Gastroesophageal sphincter (tissue), 4 donors: ENCODE measurements around the gene FAM131B. TPM values are rescaled to one million over a fixed set of nuclear protein-coding genes. Genes with fewer than 3 reads are reported as not detected.

Experiments
- ATAC-seq: fragments of 150-250 bp; one replicate; pipeline ENCODE4 v1.9.1; 2016; ENCODE audit warnings: mild to moderate bottlenecking, moderate library complexity
- H3K27ac ChIP-seq, 4 donors: fragments of 200-600 bp; sonication (generic) in 3 of 4; 1 replicate in 3 of 4; 2 replicates in 1 of 4; pipeline ENCODE4 v1.5.1; 2016 to 2019
- H3K27me3 ChIP-seq: fragments of 200-600 bp; sonication (generic); one replicate; pipeline ENCODE4 v1.5.1; 2019
- H3K36me3 ChIP-seq, 2 donors: fragments of 200-600 bp; sonication (generic); one replicate each; pipeline ENCODE4 v1.5.1; 2019; ENCODE audit warnings: control low read depth in 1 of 2
- H3K4me1 ChIP-seq, 3 donors: fragments of 200-600 bp; sonication (generic); 1 replicate in 2 of 3; 2 replicates in 1 of 3; pipeline ENCODE4 v1.5.1; 2016 to 2019; ENCODE audit warnings: control low read depth in 2 of 3
- H3K4me3 ChIP-seq, 2 donors: fragments of 200-600 bp; sonication (generic); one replicate each; pipeline ENCODE4 v1.5.1; 2019; ENCODE audit warnings: mild to moderate bottlenecking in 1 of 2, moderate library complexity in 1 of 2
- H3K9me3 ChIP-seq, 3 donors: fragments of 200-600 bp; sonication (generic); one replicate each; pipeline ENCODE4 v1.5.1; 2017 to 2019; ENCODE audit warnings: control low read depth in 2 of 3
- EP300 ChIP-seq: sonication (generic); formaldehyde crosslinking; IDR thresholded peaks from one replicate; pipeline ENCODE4 v1.6.1; 2017; ENCODE audit warnings: antibody characterized with exemption, mild to moderate bottlenecking
- POLR2A ChIP-seq, 2 donors: fragments of 450-650 bp; IDR thresholded peaks; one replicate each; pipeline ENCODE4 v1.6.1; 2017; ENCODE audit warnings: antibody characterized with exemption in 2 of 2, mild to moderate bottlenecking in 2 of 2, moderate library complexity in 1 of 2
- POLR2AphosphoS5 ChIP-seq: sonication (generic); formaldehyde crosslinking; IDR thresholded peaks from one replicate; pipeline ENCODE4 v1.6.1; 2017; ENCODE audit warnings: antibody characterized with exemption
- WGBS, 2 donors: methylation state at CpG; one replicate each; pipeline ENCODE4 v1.1.5; 2018; ENCODE audit warnings: low coverage in 1 of 2; 5-methylcytosine and 5-hydroxymethylcytosine counted together
- total RNA-seq, 4 donors: library from RNA; depleted of rRNA; stranded (reverse); fragments of >200 nt; gene quantifications; one replicate each; pipeline ENCODE4 v1.1.0, GENCODE V29; 2016
- TF ChIP-seq, protein P1 (sequence below), 4 experiments: fragments of 200-600 bp in 2 of 4; fragments of 450-650 bp in 2 of 4; sonication (generic) in 1 of 4; IDR thresholded peaks; one replicate each; pipeline ENCODE4 v1.5.1; 2017 to 2019; ENCODE audit warnings: antibody characterized with exemption in 4 of 4, mild to moderate bottlenecking in 2 of 4, moderate library complexity in 2 of 4

FAM131B gene
- total RNA-seq, 4 donors from 2014 or later: 0.31 to 2.4 (median 1.2) TPM

DNA sequence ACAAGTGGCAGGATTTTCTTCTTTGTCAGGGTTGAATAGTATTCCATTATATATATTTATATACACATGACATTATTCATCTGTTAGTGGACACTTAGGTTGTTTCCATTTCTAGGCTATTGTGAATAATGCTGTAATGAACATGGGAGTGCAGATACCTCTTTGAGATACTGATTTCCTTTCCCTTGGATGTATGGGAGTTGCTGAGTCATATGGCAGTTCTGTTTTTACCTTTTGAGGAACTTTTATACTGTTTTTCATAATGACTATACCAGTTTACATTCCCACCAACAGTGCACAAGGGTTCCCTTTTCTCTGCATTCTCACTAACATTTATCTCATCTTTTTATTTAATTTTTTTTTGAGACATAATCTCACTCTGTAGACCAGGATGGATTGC, 48.4 kb downstream of the FAM131B start:
- TF ChIP-seq POLR2AphosphoS5 (no peak), POLR2A (IDR thresholded peaks at IDR 0.05) (no peak), EP300 (no peak)
- TF ChIP-seq, protein P1, sequence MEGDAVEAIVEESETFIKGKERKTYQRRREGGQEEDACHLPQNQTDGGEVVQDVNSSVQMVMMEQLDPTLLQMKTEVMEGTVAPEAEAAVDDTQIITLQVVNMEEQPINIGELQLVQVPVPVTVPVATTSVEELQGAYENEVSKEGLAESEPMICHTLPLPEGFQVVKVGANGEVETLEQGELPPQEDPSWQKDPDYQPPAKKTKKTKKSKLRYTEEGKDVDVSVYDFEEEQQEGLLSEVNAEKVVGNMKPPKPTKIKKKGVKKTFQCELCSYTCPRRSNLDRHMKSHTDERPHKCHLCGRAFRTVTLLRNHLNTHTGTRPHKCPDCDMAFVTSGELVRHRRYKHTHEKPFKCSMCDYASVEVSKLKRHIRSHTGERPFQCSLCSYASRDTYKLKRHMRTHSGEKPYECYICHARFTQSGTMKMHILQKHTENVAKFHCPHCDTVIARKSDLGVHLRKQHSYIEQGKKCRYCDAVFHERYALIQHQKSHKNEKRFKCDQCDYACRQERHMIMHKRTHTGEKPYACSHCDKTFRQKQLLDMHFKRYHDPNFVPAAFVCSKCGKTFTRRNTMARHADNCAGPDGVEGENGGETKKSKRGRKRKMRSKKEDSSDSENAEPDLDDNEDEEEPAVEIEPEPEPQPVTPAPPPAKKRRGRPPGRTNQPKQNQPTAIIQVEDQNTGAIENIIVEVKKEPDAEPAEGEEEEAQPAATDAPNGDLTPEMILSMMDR (IDR thresholded peaks at IDR 0.05): no peak
- Histone ChIP-seq H3K27me3 (no peaks in the 10 kb centered on the region), H3K9me3 (no peaks in the 10 kb centered on the region), H3K27ac (no peak overlapping the region), H3K4me1 (no peaks in the 10 kb centered on the region), H3K4me3 (no peak overlapping the region), H3K36me3 (peaks cover 0 to 7% of the 10 kb centered on the region in 2 donors)
- no peak for ATAC-seq

DNA sequence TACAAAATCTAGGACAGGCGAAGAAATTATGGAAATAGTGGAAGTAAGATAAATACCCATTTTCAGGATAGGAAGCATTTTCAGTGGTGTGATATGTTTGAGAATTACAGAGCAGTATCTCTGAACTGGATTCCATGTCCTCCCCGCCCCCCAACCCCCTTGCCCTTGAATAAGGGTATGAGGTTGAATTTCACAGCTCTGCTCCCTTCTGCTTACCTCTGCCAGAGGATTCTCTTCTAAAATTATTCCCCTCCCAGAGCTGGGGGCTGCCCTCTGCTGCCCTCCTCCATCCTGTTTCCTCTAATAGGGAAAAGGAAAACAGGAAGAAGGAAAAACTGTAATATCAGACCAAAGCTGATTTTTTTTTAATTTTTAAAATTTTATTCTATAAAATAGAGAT, 53.9 kb downstream of the FAM131B start:
- TF ChIP-seq POLR2AphosphoS5: no peak
- TF ChIP-seq, protein P1 (IDR thresholded peaks at IDR 0.05): no peak
- no peak for TF ChIP-seq EP300
- TF ChIP-seq POLR2A (IDR thresholded peaks at IDR 0.05): no peak
- peaks cover 0 to 58% of the 10 kb centered on the region in 2 donors for H3K36me3 ChIP-seq
- H3K4me1 ChIP-seq: no peaks in the 10 kb centered on the region
- H3K27ac ChIP-seq: no peak overlapping the region
- no peaks in the 10 kb centered on the region for H3K27me3 ChIP-seq
- ATAC-seq: no peak
- H3K9me3 ChIP-seq: no peaks in the 10 kb centered on the region
- no peak overlapping the region for H3K4me3 ChIP-seq
- WGBS, 2 donors: 86 to 97% methylated on average over 1 to 2 of the region's 2 CpGs

DNA sequence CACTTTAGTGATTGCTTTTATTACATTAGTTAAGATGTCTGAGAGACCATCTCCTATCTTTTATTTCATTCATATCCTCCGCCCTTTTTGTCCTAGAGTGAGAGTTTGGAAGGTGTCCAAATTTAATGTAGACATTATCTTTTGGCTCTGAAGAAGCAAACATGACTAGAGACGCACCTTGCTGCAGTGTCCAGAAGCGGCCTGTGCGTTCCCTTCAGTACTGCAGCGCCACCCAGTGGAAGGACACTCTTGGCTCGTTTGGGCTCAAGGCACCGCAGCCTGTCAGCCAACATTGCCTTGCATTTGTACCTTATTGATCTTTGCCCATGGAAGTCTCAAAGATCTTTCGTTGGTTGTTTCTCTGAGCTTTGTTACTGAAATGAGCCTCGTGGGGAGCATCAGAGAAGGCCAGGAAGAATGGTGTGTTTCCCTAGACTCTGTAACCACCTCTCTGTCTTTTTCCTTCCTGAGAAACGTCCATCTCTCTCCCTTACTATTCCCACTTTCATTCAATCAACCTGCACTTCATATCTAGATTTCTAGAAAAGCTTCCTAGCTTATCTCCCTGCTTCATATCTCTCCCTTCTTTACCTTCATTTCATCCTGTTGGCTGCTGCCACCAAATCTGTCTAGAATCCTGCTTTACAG, 57.0 kb downstream of the FAM131B start:
- 55 to 75% methylated on average over 3 to 10 of the region's 10 CpGs for WGBS, 2 donors
- Histone ChIP-seq H3K27ac (no peak overlapping the region), H3K36me3 (peaks cover 0 to 89% of the 10 kb centered on the region in 2 donors), H3K9me3 (no peaks in the 10 kb centered on the region), H3K4me1 (peaks cover 0 to 7% (median 0%) of the 10 kb centered on the region in 3 donors), H3K4me3 (no peak overlapping the region), H3K27me3 (no peaks in the 10 kb centered on the region)
- TF ChIP-seq POLR2AphosphoS5 (no peak), EP300 (no peak), POLR2A (IDR thresholded peaks at IDR 0.05) (no peak)
- TF ChIP-seq, protein P1 (IDR thresholded peaks at IDR 0.05): peak; percentile 25 to 74 (median 54)
- no peak for ATAC-seq

DNA sequence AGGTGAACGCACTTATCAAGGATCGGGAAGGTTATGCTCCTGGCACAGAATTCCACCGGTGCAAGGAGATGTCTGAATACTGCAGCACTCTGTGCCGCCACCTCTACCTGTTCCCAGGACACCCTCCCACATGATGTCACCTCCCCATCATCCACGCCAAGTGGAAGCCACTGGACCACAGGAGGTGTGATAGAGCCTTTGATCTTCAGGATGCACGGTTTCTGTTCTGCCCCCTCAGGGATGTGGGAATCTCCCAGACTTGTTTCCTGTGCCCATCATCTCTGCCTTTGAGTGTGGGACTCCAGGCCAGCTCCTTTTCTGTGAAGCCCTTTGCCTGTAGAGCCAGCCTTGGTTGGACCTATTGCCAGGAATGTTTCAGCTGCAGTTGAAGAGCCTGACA, 57.6 kb downstream of the FAM131B start:
- H3K36me3 ChIP-seq: peaks cover 0 to 94% of the 10 kb centered on the region in 2 donors
- no peak overlapping the region for H3K27ac ChIP-seq
- 86% methylated on average over 4 of the region's 6 CpGs; no CpG with 5 or more reads in 1 of the 2 donors for WGBS, 2 donors
- H3K4me3 ChIP-seq: no peak overlapping the region
- H3K9me3 ChIP-seq: no peaks in the 10 kb centered on the region
- no peak for ATAC-seq
- TF ChIP-seq EP300 (no peak), POLR2AphosphoS5 (no peak), POLR2A (IDR thresholded peaks at IDR 0.05) (no peak)
- TF ChIP-seq, protein P1 (IDR thresholded peaks at IDR 0.05): no peak
- H3K27me3 ChIP-seq: no peaks in the 10 kb centered on the region
- peaks cover 0 to 7% (median 0%) of the 10 kb centered on the region in 3 donors for H3K4me1 ChIP-seq

DNA sequence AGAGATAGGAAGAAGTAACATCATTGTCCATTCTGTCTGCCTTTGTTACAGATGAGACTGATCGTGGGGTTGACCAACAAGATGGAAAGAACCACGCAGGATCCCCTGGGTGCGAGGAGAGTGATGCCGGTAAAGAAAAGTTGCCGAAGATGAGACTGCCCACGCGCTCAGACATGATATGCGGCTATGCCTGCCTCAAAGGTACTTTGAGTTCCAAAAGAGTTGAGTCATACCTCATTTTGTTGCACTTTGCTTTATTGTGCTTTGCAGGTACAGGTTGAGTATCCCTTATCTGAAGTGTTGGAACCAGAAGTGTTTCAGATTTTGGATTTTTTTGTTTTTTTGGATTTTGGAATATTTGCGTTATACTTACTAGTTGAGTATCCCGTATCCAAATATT, 58.8 kb downstream of the FAM131B start:
- 81 to 91% methylated on average over 2 to 10 of the region's 10 CpGs for WGBS, 2 donors
- Histone ChIP-seq H3K4me1 (peaks cover 0 to 10% (median 0%) of the 10 kb centered on the region in 3 donors), H3K27ac (no peak overlapping the region), H3K27me3 (no peaks in the 10 kb centered on the region), H3K4me3 (no peak overlapping the region), H3K9me3 (no peaks in the 10 kb centered on the region), H3K36me3 (peaks cover 0 to 100% of the 10 kb centered on the region in 2 donors)
- TF ChIP-seq POLR2AphosphoS5: no peak
- TF ChIP-seq, protein P1 (IDR thresholded peaks at IDR 0.05): no peak
- no peak for TF ChIP-seq POLR2A (IDR thresholded peaks at IDR 0.05)
- no peak for TF ChIP-seq EP300
- no peak for ATAC-seq
